Natural killer cell (primary cell): ENCODE results near the gene YWHAG. TPM values are rescaled to one million over a fixed set of nuclear protein-coding genes. Genes with fewer than 3 reads are reported as not detected.
"Not testable (repeated sequence)": the region's sequence is repeated elsewhere in the genome, so short reads cannot be mapped to it uniquely, and the experiment has no call there.

ENCODE experiments used
- ATAC-seq, 3 donors: fragments of 150-1000 bp in 2 of 3; fragments of 200-7000 bp in 1 of 3; cut with Tn5 transposase; 1 replicate in 1 of 3; 2 replicates in 2 of 3; pipeline ENCODE4 v1.10.0; 2021; ENCODE audit warnings: mild to moderate bottlenecking in 2 of 3, moderate library complexity in 2 of 3
- DNase-seq, 2 donors: peaks; one replicate each; pipeline versions ENCODE4 v3.0.0 to v3.0.0-alpha.2; 2013 to 2021; ENCODE audit warnings: mixed read lengths in 1 of 2
- H3K27ac ChIP-seq: one replicate; pipeline ENCODE4 v1.5.1; 2013; ENCODE audit warnings: mild to moderate bottlenecking, low read length
- H3K27me3 ChIP-seq: one replicate; pipeline ENCODE4 v1.6.1; 2013; ENCODE audit warnings: low read length; ENCODE audit not compliant: control insufficient read depth, insufficient read depth
- H3K36me3 ChIP-seq: one replicate; pipeline ENCODE4 v1.6.1; 2013; ENCODE audit warnings: low read length; ENCODE audit not compliant: control insufficient read depth, insufficient read depth
- H3K4me1 ChIP-seq: one replicate; pipeline ENCODE4 v1.6.1; 2013; ENCODE audit warnings: low read length; ENCODE audit not compliant: control insufficient read depth, insufficient read depth
- H3K4me3 ChIP-seq: one replicate; pipeline ENCODE4 v1.5.1; 2013; ENCODE audit warnings: low read length
- H3K9me3 ChIP-seq: one replicate; pipeline ENCODE4 v1.6.1; 2013; ENCODE audit warnings: low read length; ENCODE audit not compliant: control insufficient read depth, insufficient read depth
- H3K27ac Mint-ChIP-seq, 2 donors: one replicate each; pipeline ENCODE4 v1.8.0; 2022; ENCODE audit warnings: mild to moderate bottlenecking in 2 of 2, mixed read lengths in 2 of 2, moderate library complexity in 1 of 2
- H3K27me3 Mint-ChIP-seq, 2 donors: one replicate each; pipeline ENCODE4 v1.8.0; 2022; ENCODE audit warnings: low read depth in 2 of 2, mixed read lengths in 2 of 2
- H3K36me3 Mint-ChIP-seq: one replicate; pipeline ENCODE4 v1.8.0; 2022; ENCODE audit warnings: mixed read lengths
- H3K4me1 Mint-ChIP-seq, 2 donors: one replicate each; pipeline ENCODE4 v1.8.0; 2022; ENCODE audit warnings: mixed read lengths in 2 of 2
- H3K4me3 Mint-ChIP-seq: one replicate; pipeline ENCODE4 v1.8.0; 2022; ENCODE audit warnings: mild to moderate bottlenecking, moderate library complexity, mixed read lengths
- H3K9me3 Mint-ChIP-seq, 2 donors: one replicate each; pipeline ENCODE4 v1.8.0; 2022; ENCODE audit warnings: mixed read lengths in 2 of 2
- CTCF ChIP-seq: fragments of 200-600 bp; IDR thresholded peaks from one replicate; pipeline ENCODE4 v1.8.0; 2022; ENCODE audit warnings: antibody characterized with exemption
- WGBS: methylation state at CpG from one replicate; pipeline ENCODE4 v1.1.7; 2013; ENCODE audit warnings: missing lambda C conversion rate; ENCODE audit not compliant: insufficient coverage; 5-methylcytosine and 5-hydroxymethylcytosine counted together
- intact Hi-C: fragments of 100-400 bp; cut with micrococcal nuclease; formaldehyde crosslinking; loops from one replicate; pipeline ENCODE4 v1.14.2; 2022
- total RNA-seq, 4 donors: library from RNA; stranded (reverse); fragments of 120-200 nt in 1 of 4; gene quantifications; one replicate each; pipeline versions ENCODE4 v1.2.3 to v1.2.4, GENCODE V29; 2013 to 2022

The YWHAG gene
- total RNA-seq, 3 donors from 2014 or later (not counting 1 experiment from before 2014, with no cell fraction given), result 21.4 to 28.9 (median 27.4) TPM

GRCh38 chr7:76294344-76295024 lies 64.3 kb downstream of the YWHAG start:
- DNase-seq (no peak), ATAC-seq (peak in 1 of 3 donors; percentile 43)
- Mint-ChIP-seq H3K4me3 (no peak overlapping the region), H3K27me3 (peaks cover 0 to 10% of the 10 kb centered on the region in 2 donors), H3K4me1 (peaks cover 5 to 7% of the 10 kb centered on the region in 2 donors), H3K36me3 (no peaks in the 10 kb centered on the region), H3K27ac (no peak overlapping the region), H3K9me3 (no peaks in the 10 kb centered on the region)
- 62% methylated on average over 18 of the region's 20 CpGs for WGBS
- Histone ChIP-seq H3K36me3 (no peaks in the 10 kb centered on the region), H3K4me3 (no peak overlapping the region), H3K27me3 (no peaks in the 10 kb centered on the region), H3K9me3 (no peaks in the 10 kb centered on the region), H3K4me1 (peaks cover 9% of the 10 kb centered on the region), H3K27ac (no peak overlapping the region)
- intact Hi-C loops, result no loop called here
- no peak for TF ChIP-seq CTCF

GRCh38 chr7:76293407-76293901 lies 65.3 kb downstream of the YWHAG start:
- H3K27ac Mint-ChIP-seq, result no peak overlapping the region
- no peaks in the 10 kb centered on the region for H3K9me3 ChIP-seq
- H3K9me3 Mint-ChIP-seq, result no peaks in the 10 kb centered on the region
- H3K27ac ChIP-seq, result no peak overlapping the region
- H3K4me1 Mint-ChIP-seq, result peaks cover 5 to 7% of the 10 kb centered on the region in 2 donors
- H3K36me3 ChIP-seq, result no peaks in the 10 kb centered on the region
- whole genome bisulfite sequencing, result 76% methylated on average over 8 of the region's 8 CpGs
- no peak for ATAC-seq
- no peak for DNase-seq
- peaks cover 9% of the 10 kb centered on the region for H3K4me1 ChIP-seq
- H3K4me3 Mint-ChIP-seq, result no peak overlapping the region
- no peaks in the 10 kb centered on the region for H3K36me3 Mint-ChIP-seq
- H3K4me3 ChIP-seq, result no peak overlapping the region
- no peaks in the 10 kb centered on the region for H3K27me3 ChIP-seq
- TF ChIP-seq CTCF, result no peak
- intact Hi-C loops, result no loop called here
- H3K27me3 Mint-ChIP-seq, result peaks cover 0 to 10% of the 10 kb centered on the region in 2 donors

- H3K9me3 Mint-ChIP-seq, H3K4me1 ChIP-seq, intact Hi-C loops, H3K4me1 Mint-ChIP-seq, DNase-seq, H3K27me3 ChIP-seq, H3K27ac Mint-ChIP-seq, ATAC-seq, H3K27ac ChIP-seq, H3K27me3 Mint-ChIP-seq, H3K36me3 Mint-ChIP-seq, H3K4me3 ChIP-seq, H3K9me3 ChIP-seq, H3K36me3 ChIP-seq, H3K4me3 Mint-ChIP-seq: not testable (repeated sequence)
- WGBS, result 84% methylated on average over 5 of the region's 5 CpGs
Observed at GRCh38 chr7:76292911-76293310, 65.9 kb downstream of the YWHAG start.

- Mint-ChIP-seq H3K9me3 (no peaks in the 10 kb centered on the region), H3K36me3 (no peaks in the 10 kb centered on the region), H3K4me3 (no peak overlapping the region), H3K27me3 (peaks cover 0 to 9% of the 10 kb centered on the region in 2 donors), H3K27ac (no peak overlapping the region), H3K4me1 (peaks cover 5 to 7% of the 10 kb centered on the region in 2 donors)
- 2% methylated on average over 3 of the region's 5 CpGs for WGBS
- no peak overlapping the region for H3K27ac ChIP-seq
- H3K4me1 ChIP-seq, result peaks cover 9% of the 10 kb centered on the region
- no peaks in the 10 kb centered on the region for H3K27me3 ChIP-seq
- no peak overlapping the region for H3K4me3 ChIP-seq
- no peaks in the 10 kb centered on the region for H3K9me3 ChIP-seq
- no peaks in the 10 kb centered on the region for H3K36me3 ChIP-seq
- ATAC-seq, result no peak
- intact Hi-C loops, result no loop called here
- no peak for DNase-seq
- TF ChIP-seq CTCF, result no peak
Observed at GRCh38 chr7:76292213-76292573, 66.6 kb downstream of the YWHAG start.
